NCI-H2081 (cell line): ENCODE results near the gene NLGN1.
A peak's percentile ranks its signal among the peaks of the same experiment; 100 is the strongest.
"Not testable (repeated sequence)": the region's sequence is repeated elsewhere in the genome, so short reads cannot be mapped to it uniquely, and the experiment has no call there.

ENCODE experiments used
- DNase-seq, 2 experiments: peaks; one replicate each; lab custom pipeline; 2025; lab: John Stamatoyannopoulos, UW

The NLGN1 gene

GRCh38 chr3:173429527-173429926, 32.0 kb downstream of the NLGN1 start:
- DNase-seq, result no peak

GRCh38 chr3:173430576-173430975, 33.0 kb downstream of the NLGN1 start:
- DNase-seq, result no peak

DNA sequence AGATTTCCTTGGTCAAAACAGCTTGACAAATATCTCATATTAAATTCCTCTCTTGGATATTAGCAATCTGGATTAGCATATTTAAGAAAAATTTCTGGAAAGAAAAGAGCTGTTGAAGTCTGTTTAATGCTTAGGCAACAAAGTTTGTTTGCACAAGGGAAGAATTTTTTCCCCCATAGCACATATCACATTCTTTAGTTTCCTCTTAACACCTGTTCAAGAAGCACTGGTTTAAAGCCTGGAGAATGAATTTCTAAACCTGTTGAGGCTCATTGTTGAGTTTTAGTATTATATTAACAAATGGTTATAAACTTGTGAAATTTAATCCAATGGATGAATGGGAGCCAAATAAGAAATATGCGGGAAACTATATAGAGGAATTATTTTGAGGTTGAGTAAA, 41.5 kb downstream of the NLGN1 start:
- no peak for DNase-seq

DNA sequence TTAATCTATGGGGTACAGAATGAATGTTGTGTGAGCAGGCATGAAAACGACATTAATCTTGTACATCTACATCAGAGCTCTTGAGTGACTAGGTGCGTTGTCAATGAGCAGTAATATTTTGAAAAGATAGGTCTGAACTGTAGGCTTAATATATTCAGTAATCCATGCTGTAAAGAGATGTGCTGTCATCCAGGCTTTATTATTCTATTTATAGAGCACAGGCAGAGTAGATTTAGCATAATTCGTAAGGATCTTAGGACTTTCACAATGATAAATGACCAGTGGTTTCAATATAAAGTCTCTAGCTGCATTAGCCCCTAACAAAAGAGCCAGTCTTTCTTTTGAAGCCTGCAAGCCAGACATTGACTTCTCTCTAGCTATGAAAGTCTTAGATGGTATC, 43.0 kb downstream of the NLGN1 start:
- no peak for DNase-seq

- not testable (repeated sequence) for DNase-seq
These were observed 54.0 kb downstream of the NLGN1 start for GRCh38 chr3:173451561-173451960.

- DNase-seq, result no peak
These were observed 65.7 kb downstream of the NLGN1 start for GRCh38 chr3:173463250-173463649.

- no peak for DNase-seq
These were observed 67.6 kb downstream of the NLGN1 start for GRCh38 chr3:173465112-173465511.

GRCh38 chr3:173465898-173466678, 68.5 kb downstream of the NLGN1 start:
- DNase-seq, result no peak

- no peak for DNase-seq
These were observed 70.0 kb downstream of the NLGN1 start for GRCh38 chr3:173467501-173467900.

- DNase-seq, result no peak
These were observed 75.7 kb downstream of the NLGN1 start for GRCh38 chr3:173473237-173473636.

DNA sequence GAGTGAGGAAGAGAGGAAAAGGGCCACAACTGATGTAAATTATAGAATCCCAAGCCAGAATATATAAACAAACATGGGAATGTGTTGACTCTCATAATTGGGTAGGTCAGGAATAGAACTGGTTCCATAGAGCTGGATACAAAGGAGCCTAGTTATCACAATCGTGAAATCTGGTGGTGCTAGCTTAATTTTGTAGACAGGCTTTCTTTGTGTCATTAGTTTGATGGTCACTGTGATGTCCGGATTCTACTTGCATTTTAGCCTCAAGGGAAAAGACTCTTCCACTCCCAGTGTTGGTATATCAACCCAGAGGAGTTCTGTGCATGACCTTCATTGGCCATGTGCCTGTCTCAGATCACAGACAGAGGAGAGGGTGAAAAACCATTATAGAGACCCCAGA, 81.8 kb downstream of the NLGN1 start:
- no peak for DNase-seq

- no peak for DNase-seq
These were observed 104.5 kb downstream of the NLGN1 start for GRCh38 chr3:173501931-173502489.

DNA sequence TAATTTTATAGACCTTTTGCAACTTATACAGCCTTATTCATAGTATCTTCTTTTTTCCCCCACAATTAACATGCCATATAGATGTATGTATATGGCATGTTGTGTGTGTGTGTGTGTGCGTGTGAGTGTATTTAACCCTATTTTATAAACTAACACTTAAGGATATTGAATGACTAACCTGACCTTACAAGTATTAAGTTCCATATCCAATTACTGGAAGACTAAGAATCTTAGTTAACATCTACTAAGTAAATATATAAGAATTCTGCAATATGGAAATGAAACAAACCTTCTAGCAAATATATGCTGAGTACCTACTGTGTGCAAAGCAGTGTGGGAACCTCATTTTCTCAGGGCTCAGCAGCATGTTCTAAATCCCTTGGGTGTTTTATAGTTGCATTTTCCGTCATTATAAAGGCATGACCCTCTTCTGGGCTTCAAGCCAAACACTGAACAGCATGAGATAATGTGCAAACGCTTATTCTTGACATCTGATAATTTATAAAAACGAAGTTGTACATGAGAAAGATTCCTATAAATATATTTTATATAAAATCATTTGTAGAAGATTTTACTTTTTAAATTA, 105.5 kb downstream of the NLGN1 start:
- peak; percentile 61 to 82 for DNase-seq

DNA sequence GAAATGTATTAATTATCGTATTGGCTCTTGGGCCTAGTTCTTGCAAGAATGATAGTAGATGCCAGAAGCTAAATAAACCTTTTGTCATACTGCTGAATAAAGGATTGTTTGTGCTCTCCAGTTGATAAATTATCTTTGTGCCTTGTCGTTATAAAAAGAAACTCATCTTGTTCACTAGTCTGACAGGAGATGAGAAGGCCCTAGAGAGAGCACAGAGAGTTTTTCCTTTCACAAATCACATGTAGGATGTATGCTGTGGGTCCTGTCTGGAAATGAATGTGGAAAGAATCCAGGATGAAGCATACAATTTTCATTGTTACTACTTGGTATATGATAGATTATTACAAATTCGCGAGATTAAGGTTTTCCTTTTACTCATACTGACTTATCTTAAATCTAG, 113.0 kb downstream of the NLGN1 start:
- no peak for DNase-seq

DNA sequence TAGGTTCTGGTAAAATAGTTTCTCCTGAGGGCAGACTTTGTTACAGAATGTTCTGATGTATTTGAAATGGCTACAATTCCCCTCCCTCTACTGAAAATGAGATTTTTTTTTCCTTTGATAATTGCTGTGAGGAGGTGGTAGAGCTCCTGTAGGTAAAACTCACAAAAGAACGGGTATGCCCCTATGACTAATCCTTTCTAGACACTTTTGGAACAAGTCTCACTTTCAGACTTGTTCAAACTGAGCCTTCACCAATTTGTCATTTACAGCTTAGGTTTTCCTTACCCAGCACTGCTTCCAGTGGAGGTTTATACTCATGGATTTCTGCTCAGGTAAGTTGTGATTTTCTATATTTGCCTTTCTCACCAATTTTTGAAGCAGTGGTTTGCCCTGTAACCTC, 115.6 kb downstream of the NLGN1 start:
- DNase-seq, result no peak

GRCh38 chr3:173529062-173529711, 131.6 kb downstream of the NLGN1 start:
- DNase-seq, result peak; percentile 11 to 33

GRCh38 chr3:173531602-173532001, 134.1 kb downstream of the NLGN1 start:
- DNase-seq, result no peak

- DNase-seq, result no peak
These were observed 140.9 kb downstream of the NLGN1 start for GRCh38 chr3:173538410-173538809.

GRCh38 chr3:173545590-173545989, 148.0 kb downstream of the NLGN1 start:
- not testable (repeated sequence) for DNase-seq

DNA sequence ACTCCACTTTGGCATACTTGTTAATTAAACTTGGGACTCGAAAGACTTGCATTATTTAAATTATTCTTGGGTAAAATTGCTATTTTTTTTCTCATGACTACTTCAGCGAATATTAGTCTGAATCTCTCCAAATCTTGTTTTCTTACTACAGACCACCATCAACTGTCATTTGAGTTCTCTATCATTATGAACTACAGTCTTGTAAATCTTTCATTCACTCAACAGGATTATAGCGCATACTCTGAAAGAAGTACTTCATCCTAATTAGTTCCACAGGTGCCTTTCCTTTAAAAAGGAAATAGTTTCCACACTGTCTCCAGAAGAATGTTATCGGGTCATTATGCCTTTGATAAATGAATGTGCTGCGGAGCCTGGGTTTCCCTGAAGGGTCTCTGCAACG, 149.5 kb downstream of the NLGN1 start:
- no peak for DNase-seq

DNA sequence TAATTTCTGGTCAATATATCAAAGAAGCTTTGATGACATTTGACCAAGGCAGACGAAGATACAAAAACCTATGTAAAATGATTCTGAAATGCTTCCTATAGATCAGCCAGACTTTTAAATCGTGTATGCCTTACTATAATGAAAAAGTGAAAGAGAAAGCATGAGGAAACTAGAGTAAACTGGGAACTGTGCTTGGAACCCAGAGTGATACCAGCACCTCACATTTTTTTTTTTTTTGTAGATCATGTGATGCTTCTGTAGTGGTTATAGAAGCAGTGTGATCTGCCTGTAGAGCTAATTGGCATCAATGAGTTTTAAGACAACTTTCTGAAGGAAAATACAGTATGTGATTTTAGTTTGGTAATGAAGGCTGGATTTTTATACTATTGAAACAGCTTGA, 150.7 kb downstream of the NLGN1 start:
- DNase-seq, result no peak

- peak in 1 of 2 experiments; percentile 47 for DNase-seq
These were observed 155.0 kb downstream of the NLGN1 start for GRCh38 chr3:173552526-173552925.
